Anterior cingulate cortex (tissue), 58 donors: Measurements from ENCODE around the gene SLPI.

Experiments
- DNase-seq, 58 donors: peaks; one replicate each; lab custom pipeline; 2025; lab: John Stamatoyannopoulos, UW

Gene SLPI

GRCh38 chr20:45254383-45255262, at the start of gene SLPI:
TSS of gene SLPI (minus strand) at chr20:45254564. CDS start at chr20:45254543, 21 bp downstream.
- DNase-seq = peak in 1 of 58 donors; percentile 0

- no peak for DNase-seq
Measured at GRCh38 chr20:45303586-45304463, 49.5 kb upstream of the SLPI start.

- DNase-seq = no peak
Measured at GRCh38 chr20:45301824-45302271, 47.5 kb upstream of the SLPI start.

GRCh38 chr20:45300961-45301360, 46.6 kb upstream of the SLPI start:
- DNase-seq = no peak

GRCh38 chr20:45299786-45300185, 45.4 kb upstream of the SLPI start:
- no peak for DNase-seq

GRCh38 chr20:45297786-45298497, 43.6 kb upstream of the SLPI start:
- DNase-seq = no peak

GRCh38 chr20:45294659-45295058, 40.3 kb upstream of the SLPI start:
- no peak for DNase-seq

GRCh38 chr20:45294003-45294368, 39.6 kb upstream of the SLPI start:
- DNase-seq = no peak

- DNase-seq = peak in 51 of 58 donors; percentile 5 to 83 (median 42)
Measured at GRCh38 chr20:45293041-45294002, 39.0 kb upstream of the SLPI start.

GRCh38 chr20:45292343-45292742, 38.0 kb upstream of the SLPI start:
- DNase-seq = no peak

GRCh38 chr20:45291526-45291925, 37.2 kb upstream of the SLPI start:
- no peak for DNase-seq

- DNase-seq = peak in 55 of 58 donors; percentile 8 to 84 (median 53)
Measured at GRCh38 chr20:45290677-45291355, 36.5 kb upstream of the SLPI start.

GRCh38 chr20:45289942-45290676, 35.7 kb upstream of the SLPI start:
- DNase-seq = no peak

- DNase-seq = no peak
Measured at GRCh38 chr20:45288860-45289259, 34.5 kb upstream of the SLPI start.

- DNase-seq = no peak
Measured at GRCh38 chr20:45288376-45288775, 34.0 kb upstream of the SLPI start.

GRCh38 chr20:45283551-45284057, 29.2 kb upstream of the SLPI start:
- no peak for DNase-seq

- no peak for DNase-seq
Measured at GRCh38 chr20:45282700-45283550, 28.6 kb upstream of the SLPI start.
